PC-3 (cell line): ENCODE measurements around the gene CHIT1. TPM values are rescaled to one million over a fixed set of nuclear protein-coding genes. Genes with fewer than 3 reads are reported as not detected.
"Not testable (repeated sequence)": the region's sequence is repeated elsewhere in the genome, so short reads cannot be mapped to it uniquely, and the experiment has no call there.

Experiments used
- ATAC-seq: fragments of 200-7000 bp; cut with Tn5 transposase; 2 replicates; pipeline ENCODE4 v1.9.1; 2020; ENCODE audit warnings: mild to moderate bottlenecking, moderate library complexity
- BruUV-seq: library from RNA; stranded (reverse); fragments of 400-500 nt; replicated peaks from 2 replicates; lab custom pipeline; 2021; lab: Mats Ljungman, UMichigan
- CTCF ChIA-PET: fragments of 300-600 bp; sonication (Branson Sonifier 250); formaldehyde crosslinking; loops from one replicate; lab custom pipeline; 2022; ENCODE audit warnings: antibody characterized with exemption; lab: Charles Lee
- POLR2A ChIA-PET: fragments of 300-600 bp; sonication (Branson Sonifier 250); formaldehyde crosslinking; loops from one replicate; lab custom pipeline; 2022; ENCODE audit warnings: antibody characterized with exemption; ENCODE audit not compliant: unreplicated experiment; lab: Charles Lee
- DNase-seq: peaks from one replicate; pipeline ENCODE4 v3.0.0-alpha.2; 2015
- H2AFZ ChIP-seq: fragments of 300-600 bp; sonication (generic); 2 replicates; pipeline ENCODE4 v1.6.0; 2016; ENCODE audit warnings: antibody characterized with exemption, low read length
- H3F3A ChIP-seq: fragments of 300-600 bp; sonication (generic); one replicate; pipeline ENCODE4 v1.6.0; 2017; ENCODE audit warnings: antibody characterized with exemption, low read length, control low read depth, mild to moderate bottlenecking; ENCODE audit not compliant: unreplicated experiment
- H3K27ac ChIP-seq: fragments of 300-600 bp; sonication (generic); 2 replicates; pipeline ENCODE4 v1.5.1; 2016; ENCODE audit warnings: mild to moderate bottlenecking, low read length
- H3K27me3 ChIP-seq: fragments of 300-600 bp; sonication (generic); 2 replicates; pipeline ENCODE4 v1.6.1; 2016; ENCODE audit warnings: low read length, mixed read lengths
- H3K36me3 ChIP-seq: fragments of 300-600 bp; sonication (generic); 2 replicates; pipeline ENCODE4 v1.6.1; 2016; ENCODE audit warnings: low read depth, mixed run types, low read length, mixed read lengths
- H3K4me1 ChIP-seq: fragments of 300-600 bp; sonication (generic); 2 replicates; pipeline ENCODE4 v1.5.1; 2016; ENCODE audit warnings: low read length; ENCODE audit not compliant: insufficient read depth
- H3K4me2 ChIP-seq: fragments of 300-600 bp; sonication (generic); 2 replicates; pipeline ENCODE4 v1.6.0; 2016; ENCODE audit warnings: low read length
- H3K4me3 ChIP-seq: fragments of 300-600 bp; sonication (generic); 2 replicates; pipeline ENCODE4 v1.5.1; 2016; ENCODE audit warnings: mild to moderate bottlenecking, low read length, mixed read lengths
- H3K79me2 ChIP-seq: fragments of 300-600 bp; sonication (generic); 2 replicates; pipeline ENCODE4 v1.6.1; 2017; ENCODE audit warnings: low read length, mixed read lengths
- H3K9ac ChIP-seq: fragments of 300-600 bp; sonication (generic); 2 replicates; pipeline ENCODE4 v1.6.0; 2016; ENCODE audit warnings: mild to moderate bottlenecking, low read length
- H3K9me2 ChIP-seq: fragments of 300-600 bp; sonication (generic); replicated peaks from 2 replicates; pipeline ENCODE4 v1.6.1; 2016; ENCODE audit warnings: mixed run types, low read length, mixed read lengths
- H3K9me3 ChIP-seq: fragments of 300-600 bp; sonication (generic); 2 replicates; pipeline ENCODE4 v1.6.1; 2016; ENCODE audit warnings: low read length, mixed read lengths
- H4K20me1 ChIP-seq: fragments of 300-600 bp; sonication (generic); 2 replicates; pipeline ENCODE4 v1.6.1; 2016; ENCODE audit warnings: low read length, mixed read lengths
- EZH2 ChIP-seq: fragments of 300-600 bp; sonication (generic); IDR thresholded peaks from one replicate; pipeline ENCODE4 v1.6.1; 2017; ENCODE audit warnings: antibody characterized with exemption, mild to moderate bottlenecking, low read length; ENCODE audit not compliant: unreplicated experiment
- EZH2phosphoT487 ChIP-seq: fragments of 300-600 bp; sonication (generic); IDR thresholded peaks from 2 replicates; pipeline ENCODE4 v1.6.1; 2018; ENCODE audit warnings: mild to moderate bottlenecking, antibody characterized with exemption, low read length, borderline replicate concordance
- intact Hi-C: fragments of 100-400 bp; cut with micrococcal nuclease; formaldehyde crosslinking; loops from 2 replicates; pipeline ENCODE4 v1.9.0; 2023
- total RNA-seq: library from RNA; depleted of rRNA; stranded (reverse); fragments of >200 nt; gene quantifications from 2 replicates; pipeline ENCODE4 v1.2.3, GENCODE V29; 2014
- TF ChIP-seq, protein P1 (sequence below): fragments of 300-600 bp; sonication (generic); conservative IDR thresholded peaks from 2 replicates; pipeline ENCODE4 v1.5.1; 2017; ENCODE audit warnings: antibody characterized with exemption, low read depth, mild to moderate bottlenecking, low read length

The CHIT1 gene
- total RNA-seq, 1 experiment from 2014 or later, result not detected

GRCh38 chr1:203264052-203264501 lies 34.6 kb upstream of the CHIT1 start:
- Histone ChIP-seq H3K9ac (no peak overlapping the region), H3K4me2 (no peak overlapping the region), H3K9me3 (no peaks in the 10 kb centered on the region), H3K27me3 (peaks cover 16% of the 10 kb centered on the region; the same call in 1 of the 2 replicates), H3K79me2 (no peaks in the 10 kb centered on the region), H3K27ac (no peak overlapping the region), H3F3A (no peaks in the 10 kb centered on the region), H4K20me1 (no peaks in the 10 kb centered on the region), H3K4me1 (peaks cover 7% of the 10 kb centered on the region; the same call in 1 of the 2 replicates), H3K9me2 (no peaks in the 10 kb centered on the region), H2AFZ (no peak overlapping the region), H3K4me3 (no peak overlapping the region), H3K36me3 (no peaks in the 10 kb centered on the region)
- ATAC-seq (no peak), DNase-seq (no peak)
- CTCF ChIA-PET, result interaction anchor here (0.7 kb wide), 1 partner anchor 82 kb away, joined by 4 read pairs; no protein-coding TSS in a partner anchor
- POLR2A ChIA-PET, result no interaction called here
- TF ChIP-seq EZH2phosphoT487 (no peak), EZH2 (no peak)
- TF ChIP-seq, protein P1, sequence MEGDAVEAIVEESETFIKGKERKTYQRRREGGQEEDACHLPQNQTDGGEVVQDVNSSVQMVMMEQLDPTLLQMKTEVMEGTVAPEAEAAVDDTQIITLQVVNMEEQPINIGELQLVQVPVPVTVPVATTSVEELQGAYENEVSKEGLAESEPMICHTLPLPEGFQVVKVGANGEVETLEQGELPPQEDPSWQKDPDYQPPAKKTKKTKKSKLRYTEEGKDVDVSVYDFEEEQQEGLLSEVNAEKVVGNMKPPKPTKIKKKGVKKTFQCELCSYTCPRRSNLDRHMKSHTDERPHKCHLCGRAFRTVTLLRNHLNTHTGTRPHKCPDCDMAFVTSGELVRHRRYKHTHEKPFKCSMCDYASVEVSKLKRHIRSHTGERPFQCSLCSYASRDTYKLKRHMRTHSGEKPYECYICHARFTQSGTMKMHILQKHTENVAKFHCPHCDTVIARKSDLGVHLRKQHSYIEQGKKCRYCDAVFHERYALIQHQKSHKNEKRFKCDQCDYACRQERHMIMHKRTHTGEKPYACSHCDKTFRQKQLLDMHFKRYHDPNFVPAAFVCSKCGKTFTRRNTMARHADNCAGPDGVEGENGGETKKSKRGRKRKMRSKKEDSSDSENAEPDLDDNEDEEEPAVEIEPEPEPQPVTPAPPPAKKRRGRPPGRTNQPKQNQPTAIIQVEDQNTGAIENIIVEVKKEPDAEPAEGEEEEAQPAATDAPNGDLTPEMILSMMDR, result no peak
- intact Hi-C loops, result no loop called here
- BruUV-seq, result no TSS peak

DNA sequence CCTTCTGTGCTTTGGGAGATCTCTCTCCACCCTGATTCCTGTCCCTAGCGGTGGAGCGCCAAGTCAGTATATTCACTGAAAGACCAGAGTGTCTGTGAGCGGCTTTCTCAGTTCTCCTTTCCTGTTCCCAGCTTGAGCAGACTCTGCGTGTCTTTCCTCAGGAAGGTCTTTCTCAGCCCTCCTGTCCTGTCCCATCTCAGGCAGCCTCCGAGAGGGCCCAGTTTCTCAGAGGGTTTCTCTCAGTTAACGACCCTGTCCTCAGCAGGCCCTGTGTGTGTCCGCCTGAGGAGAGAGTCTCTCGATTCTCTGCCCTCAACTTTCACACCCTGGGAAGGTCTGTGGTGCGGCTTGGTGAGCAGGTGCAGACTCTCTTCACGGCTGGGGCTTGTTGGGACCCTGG lies 34.0 kb upstream of the CHIT1 start:
- ChIA-PET CTCF (no interaction called here), POLR2A (no interaction called here)
- Histone ChIP-seq H3K36me3 (no peaks in the 10 kb centered on the region), H3K27ac (no peak overlapping the region), H2AFZ (no peak overlapping the region), H3K79me2 (no peaks in the 10 kb centered on the region), H3K9me2 (no peaks in the 10 kb centered on the region), H3K9ac (no peak overlapping the region), H3K4me1 (peaks cover 3% of the 10 kb centered on the region; the same call in 1 of the 2 replicates), H3K9me3 (no peaks in the 10 kb centered on the region), H3K4me3 (no peak overlapping the region), H3F3A (no peaks in the 10 kb centered on the region), H3K27me3 (peaks cover 16% of the 10 kb centered on the region; the same call in 1 of the 2 replicates), H4K20me1 (no peaks in the 10 kb centered on the region), H3K4me2 (no peak overlapping the region)
- ATAC-seq (no peak), DNase-seq (no peak)
- TF ChIP-seq EZH2 (no peak), EZH2phosphoT487 (no peak)
- TF ChIP-seq, protein P1, result no peak
- no TSS peak for BruUV-seq
- intact Hi-C loops, result no loop called here

GRCh38 chr1:203256636-203257035 lies 27.2 kb upstream of the CHIT1 start:
- BruUV-seq, H4K20me1 ChIP-seq, H3K36me3 ChIP-seq, H3K27ac ChIP-seq, H3K9ac ChIP-seq, H3K9me2 ChIP-seq, intact Hi-C loops, H3K4me3 ChIP-seq, CTCF ChIA-PET, H3F3A ChIP-seq, H2AFZ ChIP-seq, H3K4me2 ChIP-seq, H3K4me1 ChIP-seq, H3K79me2 ChIP-seq, POLR2A ChIA-PET, ATAC-seq, DNase-seq, H3K9me3 ChIP-seq: not testable (repeated sequence)
- H3K27me3 ChIP-seq, result peaks cover 38% of the 10 kb centered on the region

DNA sequence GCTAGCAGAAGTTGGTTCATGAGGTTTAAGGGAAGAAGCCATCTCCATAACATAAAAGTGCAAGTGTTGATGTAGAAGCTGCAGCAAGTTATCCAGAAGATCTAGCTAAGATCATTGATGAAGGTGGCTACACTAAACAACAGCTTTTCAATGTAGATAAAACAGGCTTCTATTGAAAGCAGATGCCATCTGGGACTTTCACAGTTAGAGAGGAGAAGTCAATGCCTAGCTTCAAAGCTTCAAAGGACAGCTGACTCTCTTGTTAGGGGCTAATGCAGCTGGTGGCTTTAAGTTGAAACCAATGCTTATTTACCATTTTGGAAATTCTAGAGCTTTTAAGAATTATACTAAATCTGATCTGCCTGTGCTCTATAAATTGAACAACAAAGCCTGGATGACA lies 25.3 kb upstream of the CHIT1 start:
- H3K9me3 ChIP-seq, H4K20me1 ChIP-seq, BruUV-seq, intact Hi-C loops, H3K4me3 ChIP-seq, H3K36me3 ChIP-seq, H3F3A ChIP-seq, POLR2A ChIA-PET, H3K4me2 ChIP-seq, DNase-seq, CTCF ChIA-PET, H3K27ac ChIP-seq, H2AFZ ChIP-seq, H3K9ac ChIP-seq, ATAC-seq, H3K9me2 ChIP-seq, H3K79me2 ChIP-seq, H3K4me1 ChIP-seq: not testable (repeated sequence)
- peaks cover 39% of the 10 kb centered on the region for H3K27me3 ChIP-seq
